Activated naive CD8-positive, alpha-beta T cell treated with anti-CD3 and anti-CD28 coated beads for 36 hours (primary cell): Measurements from ENCODE around the gene TRDN. TPM values are rescaled to one million over a fixed set of nuclear protein-coding genes. Genes with fewer than 3 reads are reported as not detected.

Source experiments
- DNase-seq: peaks from one replicate; pipeline ENCODE4 v3.0.0; 2021
- H3K27ac Mint-ChIP-seq: one replicate; pipeline ENCODE4 v1.8.0; 2022; ENCODE audit warnings: mild to moderate bottlenecking, moderate library complexity, mixed read lengths
- H3K27me3 Mint-ChIP-seq: one replicate; pipeline ENCODE4 v1.8.0; 2022; ENCODE audit warnings: mild to moderate bottlenecking, mixed read lengths
- H3K36me3 Mint-ChIP-seq: one replicate; pipeline ENCODE4 v1.8.0; 2021; ENCODE audit warnings: mild to moderate bottlenecking, mixed read lengths
- H3K4me1 Mint-ChIP-seq: one replicate; pipeline ENCODE4 v1.8.0; 2021; ENCODE audit warnings: mixed read lengths
- H3K4me3 Mint-ChIP-seq: one replicate; pipeline ENCODE4 v1.8.0; 2022; ENCODE audit warnings: mild to moderate bottlenecking, moderate library complexity, mixed read lengths
- H3K9me3 Mint-ChIP-seq: one replicate; pipeline ENCODE4 v1.8.0; 2022; ENCODE audit warnings: mixed read lengths
- total RNA-seq, 2 experiments: library from RNA; stranded (reverse); gene quantifications; one replicate each; pipeline ENCODE4 v1.2.3, GENCODE V29; 2021

Gene TRDN
- total RNA-seq, 2 experiments from 2014 or later = not detected

DNA sequence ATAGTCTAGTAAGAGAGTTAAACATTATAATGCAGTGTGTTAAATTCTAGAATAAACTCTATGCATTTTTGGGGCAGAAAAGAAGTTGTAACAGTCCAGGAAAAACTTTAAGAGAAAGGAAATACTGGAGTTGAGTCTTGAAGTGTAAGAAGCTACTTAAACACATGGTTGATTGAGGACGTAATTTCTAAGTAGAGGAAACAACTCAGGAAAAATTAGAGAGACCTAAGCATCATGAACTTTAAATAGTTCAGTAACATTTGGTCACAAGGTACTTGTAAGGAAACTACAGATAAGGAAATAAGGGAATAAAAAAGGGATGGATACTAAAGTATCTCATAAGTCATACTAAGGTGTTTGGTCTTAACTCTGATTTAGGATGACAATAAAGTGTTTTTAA is 4.7 kb upstream of the TRDN start:
- Mint-ChIP-seq H3K27ac (no peak overlapping the region), H3K4me1 (no peaks in the 10 kb centered on the region), H3K9me3 (no peaks in the 10 kb centered on the region), H3K36me3 (no peaks in the 10 kb centered on the region), H3K27me3 (no peaks in the 10 kb centered on the region), H3K4me3 (no peak overlapping the region)
- no peak for DNase-seq

GRCh38 chr6:123640567-123641187 is 3.9 kb upstream of the TRDN start:
- Mint-ChIP-seq H3K27me3 (no peaks in the 10 kb centered on the region), H3K27ac (no peak overlapping the region), H3K4me3 (no peak overlapping the region), H3K4me1 (no peaks in the 10 kb centered on the region), H3K36me3 (no peaks in the 10 kb centered on the region), H3K9me3 (no peaks in the 10 kb centered on the region)
- no peak for DNase-seq

GRCh38 chr6:123638865-123639264 is 2.1 kb upstream of the TRDN start:
- H3K36me3 Mint-ChIP-seq = no peaks in the 10 kb centered on the region
- DNase-seq = no peak
- H3K4me1 Mint-ChIP-seq = no peaks in the 10 kb centered on the region
- H3K9me3 Mint-ChIP-seq = no peaks in the 10 kb centered on the region
- no peak overlapping the region for H3K27ac Mint-ChIP-seq
- no peak overlapping the region for H3K4me3 Mint-ChIP-seq
- no peaks in the 10 kb centered on the region for H3K27me3 Mint-ChIP-seq

GRCh38 chr6:123636282-123636681 is 468 bp downstream of the TRDN start:
- no peaks in the 10 kb centered on the region for H3K36me3 Mint-ChIP-seq
- DNase-seq = no peak
- no peak overlapping the region for H3K4me3 Mint-ChIP-seq
- no peaks in the 10 kb centered on the region for H3K4me1 Mint-ChIP-seq
- no peak overlapping the region for H3K27ac Mint-ChIP-seq
- no peaks in the 10 kb centered on the region for H3K9me3 Mint-ChIP-seq
- no peaks in the 10 kb centered on the region for H3K27me3 Mint-ChIP-seq

- H3K36me3 Mint-ChIP-seq = no peaks in the 10 kb centered on the region
- H3K27me3 Mint-ChIP-seq = no peaks in the 10 kb centered on the region
- no peaks in the 10 kb centered on the region for H3K4me1 Mint-ChIP-seq
- no peak overlapping the region for H3K4me3 Mint-ChIP-seq
- no peak overlapping the region for H3K27ac Mint-ChIP-seq
- no peaks in the 10 kb centered on the region for H3K9me3 Mint-ChIP-seq
- DNase-seq = no peak
These were observed 1.2 kb downstream of the TRDN start for GRCh38 chr6:123635567-123635966.

- Mint-ChIP-seq H3K9me3 (no peaks in the 10 kb centered on the region), H3K4me3 (no peak overlapping the region), H3K36me3 (no peaks in the 10 kb centered on the region), H3K27ac (no peak overlapping the region), H3K4me1 (no peaks in the 10 kb centered on the region), H3K27me3 (no peaks in the 10 kb centered on the region)
- no peak for DNase-seq
These were observed 1.6 kb downstream of the TRDN start for GRCh38 chr6:123635144-123635543.

- no peaks in the 10 kb centered on the region for H3K4me1 Mint-ChIP-seq
- no peak overlapping the region for H3K4me3 Mint-ChIP-seq
- H3K9me3 Mint-ChIP-seq = no peaks in the 10 kb centered on the region
- no peaks in the 10 kb centered on the region for H3K27me3 Mint-ChIP-seq
- no peak for DNase-seq
- H3K36me3 Mint-ChIP-seq = no peaks in the 10 kb centered on the region
- H3K27ac Mint-ChIP-seq = no peak overlapping the region
These were observed 4.1 kb downstream of the TRDN start for GRCh38 chr6:123632641-123633040.

GRCh38 chr6:123629258-123629941 is 7.3 kb downstream of the TRDN start:
- DNase-seq = no peak
- no peak overlapping the region for H3K27ac Mint-ChIP-seq
- no peaks in the 10 kb centered on the region for H3K27me3 Mint-ChIP-seq
- no peaks in the 10 kb centered on the region for H3K9me3 Mint-ChIP-seq
- H3K4me3 Mint-ChIP-seq = no peak overlapping the region
- H3K36me3 Mint-ChIP-seq = no peaks in the 10 kb centered on the region
- H3K4me1 Mint-ChIP-seq = no peaks in the 10 kb centered on the region

DNA sequence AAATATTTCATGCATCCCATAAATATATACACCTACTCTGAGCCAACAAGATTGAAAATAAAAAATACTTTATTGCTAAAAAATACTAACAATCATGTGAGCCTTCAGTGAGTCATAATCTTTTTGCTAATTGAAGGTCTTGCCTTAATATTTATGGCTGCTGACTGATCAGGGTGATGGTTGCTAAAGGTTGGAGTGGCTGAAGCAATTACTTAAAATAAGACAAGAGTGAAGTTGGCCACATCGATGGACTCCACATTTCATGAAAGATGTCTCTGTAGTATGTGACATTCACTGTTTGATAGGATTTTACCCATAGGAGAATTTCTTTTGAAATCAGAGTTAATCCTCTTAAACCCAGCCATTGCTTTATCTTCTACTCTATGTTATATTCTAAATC is 11.1 kb downstream of the TRDN start:
- no peak for DNase-seq
- H3K4me3 Mint-ChIP-seq = no peak overlapping the region
- H3K4me1 Mint-ChIP-seq = no peaks in the 10 kb centered on the region
- no peaks in the 10 kb centered on the region for H3K27me3 Mint-ChIP-seq
- no peaks in the 10 kb centered on the region for H3K36me3 Mint-ChIP-seq
- no peaks in the 10 kb centered on the region for H3K9me3 Mint-ChIP-seq
- H3K27ac Mint-ChIP-seq = no peak overlapping the region

DNA sequence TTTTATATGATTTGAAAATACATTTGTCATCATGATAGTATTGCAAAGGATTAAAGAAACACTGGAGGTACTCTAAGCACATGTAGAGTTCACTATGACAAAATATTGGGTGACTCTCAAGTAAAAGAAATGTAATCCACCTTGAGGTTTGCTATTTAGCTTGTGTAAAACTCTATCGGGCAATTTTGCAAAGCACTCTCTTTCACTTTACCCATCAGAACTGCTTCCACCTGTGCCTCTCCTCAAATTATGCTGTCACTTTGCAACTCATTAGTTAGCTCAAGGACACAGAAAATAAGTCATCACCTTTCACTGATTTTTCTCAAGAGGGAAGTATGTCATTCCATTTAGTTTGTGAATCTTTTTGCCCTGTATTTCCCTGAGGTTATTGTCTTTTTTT is 14.0 kb downstream of the TRDN start:
- no peaks in the 10 kb centered on the region for H3K27me3 Mint-ChIP-seq
- H3K27ac Mint-ChIP-seq = no peak overlapping the region
- H3K9me3 Mint-ChIP-seq = no peaks in the 10 kb centered on the region
- no peak for DNase-seq
- H3K4me3 Mint-ChIP-seq = no peak overlapping the region
- no peaks in the 10 kb centered on the region for H3K36me3 Mint-ChIP-seq
- H3K4me1 Mint-ChIP-seq = no peaks in the 10 kb centered on the region

- DNase-seq = no peak
- no peaks in the 10 kb centered on the region for H3K4me1 Mint-ChIP-seq
- no peak overlapping the region for H3K27ac Mint-ChIP-seq
- no peaks in the 10 kb centered on the region for H3K36me3 Mint-ChIP-seq
- H3K27me3 Mint-ChIP-seq = no peaks in the 10 kb centered on the region
- no peak overlapping the region for H3K4me3 Mint-ChIP-seq
- H3K9me3 Mint-ChIP-seq = no peaks in the 10 kb centered on the region
These were observed 17.6 kb downstream of the TRDN start for GRCh38 chr6:123619156-123619555.

DNA sequence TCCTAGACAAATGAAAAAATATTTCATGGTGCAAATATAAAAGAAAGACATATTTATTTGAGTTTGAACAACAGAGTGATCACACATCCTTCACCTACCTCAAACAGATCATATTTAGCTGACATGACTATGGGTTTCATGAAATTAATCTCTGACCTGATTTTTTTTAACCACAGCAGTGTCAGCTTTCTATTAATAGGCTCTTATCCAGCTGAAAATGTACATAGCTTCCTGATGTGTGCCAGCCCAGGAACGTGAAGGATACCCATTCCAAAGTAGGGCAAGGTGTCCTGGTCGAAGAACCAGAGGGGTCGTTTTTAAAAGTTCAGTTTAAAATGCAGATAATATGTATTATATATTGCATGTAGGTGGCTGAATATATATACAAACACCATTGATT is 19.8 kb downstream of the TRDN start:
- Mint-ChIP-seq H3K4me3 (no peak overlapping the region), H3K36me3 (no peaks in the 10 kb centered on the region), H3K9me3 (no peaks in the 10 kb centered on the region), H3K27me3 (no peaks in the 10 kb centered on the region), H3K4me1 (no peaks in the 10 kb centered on the region), H3K27ac (no peak overlapping the region)
- DNase-seq = no peak

- no peak overlapping the region for H3K27ac Mint-ChIP-seq
- H3K36me3 Mint-ChIP-seq = no peaks in the 10 kb centered on the region
- no peak overlapping the region for H3K4me3 Mint-ChIP-seq
- no peaks in the 10 kb centered on the region for H3K9me3 Mint-ChIP-seq
- H3K27me3 Mint-ChIP-seq = no peaks in the 10 kb centered on the region
- H3K4me1 Mint-ChIP-seq = no peaks in the 10 kb centered on the region
- no peak for DNase-seq
These were observed 20.7 kb downstream of the TRDN start for GRCh38 chr6:123616016-123616415.

DNA sequence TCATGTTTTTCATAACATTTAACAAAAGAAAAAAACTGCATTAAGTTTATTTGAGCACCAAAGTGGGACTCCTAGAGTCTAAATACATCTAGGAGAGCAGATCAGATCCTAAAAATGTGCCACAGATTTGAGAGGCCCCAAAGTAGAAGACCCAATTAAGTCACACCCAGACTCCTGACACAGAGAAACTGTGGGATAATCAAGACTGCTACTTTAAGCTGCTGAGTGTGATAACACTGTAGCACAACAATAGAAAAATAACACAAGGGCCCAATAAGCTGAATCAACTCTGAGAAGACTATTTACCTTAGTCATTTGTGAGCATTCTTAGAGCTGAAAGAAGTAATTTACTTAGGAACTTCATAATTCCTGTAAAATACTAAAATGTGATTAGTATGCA is 26.0 kb downstream of the TRDN start:
- H3K4me3 Mint-ChIP-seq = no peak overlapping the region
- no peak overlapping the region for H3K27ac Mint-ChIP-seq
- DNase-seq = no peak
- H3K9me3 Mint-ChIP-seq = no peaks in the 10 kb centered on the region
- no peaks in the 10 kb centered on the region for H3K27me3 Mint-ChIP-seq
- no peaks in the 10 kb centered on the region for H3K36me3 Mint-ChIP-seq
- no peaks in the 10 kb centered on the region for H3K4me1 Mint-ChIP-seq

DNA sequence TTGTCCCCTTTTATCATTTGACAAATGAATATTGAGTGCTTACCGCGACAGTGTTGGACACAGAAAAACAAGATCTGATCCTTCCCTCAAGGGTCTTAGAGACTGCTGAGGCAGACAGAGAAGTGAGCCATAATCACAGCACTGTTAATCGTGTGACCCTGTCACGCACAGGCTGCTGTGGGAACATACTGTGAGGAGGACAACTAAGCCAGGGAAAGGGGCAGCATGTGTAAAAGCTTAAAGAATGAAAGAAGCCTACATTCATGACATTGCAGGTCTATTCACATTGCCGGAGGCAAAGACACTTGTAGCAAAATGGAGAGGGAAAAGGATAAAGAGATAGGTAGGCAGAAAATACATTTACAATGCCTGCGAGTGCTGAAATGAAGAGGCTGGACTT is 32.7 kb downstream of the TRDN start:
- Mint-ChIP-seq H3K27ac (no peak overlapping the region), H3K9me3 (no peaks in the 10 kb centered on the region), H3K27me3 (no peaks in the 10 kb centered on the region), H3K4me3 (no peak overlapping the region), H3K4me1 (no peaks in the 10 kb centered on the region), H3K36me3 (no peaks in the 10 kb centered on the region)
- DNase-seq = no peak

- Mint-ChIP-seq H3K4me3 (no peak overlapping the region), H3K27me3 (no peaks in the 10 kb centered on the region), H3K27ac (no peak overlapping the region), H3K9me3 (no peaks in the 10 kb centered on the region), H3K4me1 (no peaks in the 10 kb centered on the region), H3K36me3 (no peaks in the 10 kb centered on the region)
- no peak for DNase-seq
These were observed 38.7 kb downstream of the TRDN start for GRCh38 chr6:123598011-123598410.
